ENCODE results near the gene PARD3.

PARD3 gene

GRCh38 chr10:34769899-34770298 lies 45.2 kb downstream of the PARD3 start:
- H3K4me3 ChIP-seq (ENCODE audit: low read depth, low read length) = no peak overlapping the region
- no peak for DNase-seq (ENCODE audit: low read depth)
- no peak for TF ChIP-seq CTCF (IDR thresholded peaks at IDR 0.05; ENCODE audit: insufficient read depth, low read depth, low read length, missing control alignments)

DNA sequence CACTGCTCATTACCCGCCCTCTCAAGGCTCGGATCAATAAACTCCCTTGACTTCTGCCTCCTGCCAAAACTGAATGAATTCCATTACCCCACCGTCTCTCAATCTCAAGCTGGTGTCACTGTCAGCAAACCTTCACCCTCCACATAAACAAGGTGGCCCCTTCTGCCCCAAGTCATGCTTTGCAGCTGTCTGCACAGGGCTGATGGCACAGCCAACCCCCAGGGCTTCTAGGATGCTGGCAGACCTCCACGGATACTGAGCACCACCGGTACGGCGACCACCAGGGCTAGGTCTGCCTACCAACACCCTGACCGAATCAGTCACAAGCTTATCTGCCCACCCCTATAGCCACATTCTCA lies 46.1 kb downstream of the PARD3 start:
- no peak for DNase-seq (ENCODE audit: low read depth)
- no peak overlapping the region for H3K4me3 ChIP-seq (ENCODE audit: low read depth, low read length)
- no peak for TF ChIP-seq CTCF (IDR thresholded peaks at IDR 0.05; ENCODE audit: insufficient read depth, low read depth, low read length, missing control alignments)

- DNase-seq (ENCODE audit: low read depth) = no peak
- no peak overlapping the region for H3K4me3 ChIP-seq (ENCODE audit: low read depth, low read length)
- no peak for TF ChIP-seq CTCF (IDR thresholded peaks at IDR 0.05; ENCODE audit: insufficient read depth, low read depth, low read length, missing control alignments)
Observed at GRCh38 chr10:34768261-34768971, 46.7 kb downstream of the PARD3 start.

GRCh38 chr10:34766811-34767494 lies 48.1 kb downstream of the PARD3 start:
- TF ChIP-seq CTCF (IDR thresholded peaks at IDR 0.05; ENCODE audit: insufficient read depth, low read depth, low read length, missing control alignments) = no peak
- H3K4me3 ChIP-seq (ENCODE audit: low read depth, low read length) = no peak overlapping the region
- no peak for DNase-seq (ENCODE audit: low read depth)

DNA sequence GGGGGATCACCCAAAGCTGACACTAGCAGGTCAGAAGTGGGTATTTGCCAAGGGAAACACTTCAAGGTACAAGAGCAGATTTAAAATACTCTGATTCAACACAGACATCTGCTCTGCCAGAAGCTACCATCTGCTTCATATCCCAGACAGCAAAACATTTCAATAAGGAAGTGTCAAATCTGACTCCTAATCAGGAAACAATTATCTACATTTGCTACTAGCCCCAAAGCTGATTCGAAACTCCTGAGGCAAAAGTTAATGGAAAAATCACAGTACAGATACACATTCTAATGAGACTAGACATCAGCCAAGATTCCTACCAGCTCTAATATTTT lies 48.9 kb downstream of the PARD3 start:
- no peak for DNase-seq (ENCODE audit: low read depth)
- no peak for TF ChIP-seq CTCF (IDR thresholded peaks at IDR 0.05; ENCODE audit: insufficient read depth, low read depth, low read length, missing control alignments)
- H3K4me3 ChIP-seq (ENCODE audit: low read depth, low read length) = no peak overlapping the region

GRCh38 chr10:34764472-34764946 lies 50.6 kb downstream of the PARD3 start:
- no peak for DNase-seq (ENCODE audit: low read depth)
- no peak for TF ChIP-seq CTCF (IDR thresholded peaks at IDR 0.05; ENCODE audit: insufficient read depth, low read depth, low read length, missing control alignments)
- H3K4me3 ChIP-seq (ENCODE audit: low read depth, low read length) = no peak overlapping the region
